AG08396 (cell line): Measurements from ENCODE around the gene DLK2.
"Not testable (repeated sequence)": the region's sequence is repeated elsewhere in the genome, so short reads cannot be mapped to it uniquely, and the experiment has no call there.

Experiments used
- DNase-seq: peaks from one replicate; pipeline ENCODE4 v3.0.0; 2012; ENCODE audit warnings: low spot score, mixed read lengths

The DLK2 gene

GRCh38 chr6:43426928-43427405 lies 28.4 kb downstream of the DLK2 start:
- DNase-seq = no peak

GRCh38 chr6:43425083-43425482 lies 30.3 kb downstream of the DLK2 start:
- not testable (repeated sequence) for DNase-seq

- no peak for DNase-seq
Observed at GRCh38 chr6:43421831-43422230, 33.5 kb downstream of the DLK2 start.

GRCh38 chr6:43420012-43420709 lies 35.2 kb downstream of the DLK2 start:
- no peak for DNase-seq

- DNase-seq = no peak
Observed at GRCh38 chr6:43416935-43417334, 38.4 kb downstream of the DLK2 start.

GRCh38 chr6:43415275-43415674 lies 40.1 kb downstream of the DLK2 start:
- DNase-seq = not testable (repeated sequence)

GRCh38 chr6:43413002-43413401 lies 42.3 kb downstream of the DLK2 start:
- no peak for DNase-seq

- DNase-seq = no peak
Observed at GRCh38 chr6:43412541-43412940, 42.8 kb downstream of the DLK2 start.

GRCh38 chr6:43410776-43411175 lies 44.6 kb downstream of the DLK2 start:
- DNase-seq = not testable (repeated sequence)

GRCh38 chr6:43408259-43408658 lies 47.1 kb downstream of the DLK2 start:
- no peak for DNase-seq

GRCh38 chr6:43407296-43407695 lies 48.1 kb downstream of the DLK2 start:
- no peak for DNase-seq

- DNase-seq = no peak
Observed at GRCh38 chr6:43405354-43405753, 50.0 kb downstream of the DLK2 start.

- DNase-seq = no peak
Observed at GRCh38 chr6:43402820-43403219, 52.5 kb downstream of the DLK2 start.

GRCh38 chr6:43401730-43402129 lies 53.6 kb downstream of the DLK2 start:
- no peak for DNase-seq
